Endothelial cell of umbilical vein (primary cell): ENCODE results near the gene STAG1. TPM values are rescaled to one million over a fixed set of nuclear protein-coding genes. Genes with fewer than 3 reads are reported as not detected.

Experiments used
- BruUV-seq: library from RNA; stranded (reverse); fragments of 400-500 nt; replicated peaks from 2 replicates; lab custom pipeline; 2021; lab: Mats Ljungman, UMichigan
- CTCF ChIA-PET: fragments of 300-600, 350-600 bp; sonication (Branson Sonifier 250); formaldehyde crosslinking; loops from one replicate; lab custom pipeline; 2021; ENCODE audit warnings: antibody characterized with exemption, inconsistent platforms; lab: Charles Lee
- POLR2A ChIA-PET: fragments of 300-600, 350-600 bp; sonication (Branson Sonifier 250); formaldehyde crosslinking; loops from one replicate; lab custom pipeline; 2021; ENCODE audit warnings: antibody characterized with exemption, inconsistent platforms; lab: Charles Lee
- DNase-seq: peaks from one replicate; pipeline ENCODE4 v3.0.0-alpha.2; 2011; ENCODE audit warnings: low read depth, low spot score
- FAIRE-seq: peaks from 2 replicates; lab custom pipeline; 2011; peaks lifted over from hg19 to GRCh38; lab: Jason Lieb, UNC
- H2AFZ ChIP-seq: 2 replicates; pipeline ENCODE4 v1.6.0; 2012; ENCODE audit warnings: low read depth, low read length, control low read depth, inconsistent platforms
- H3K27ac ChIP-seq: 2 replicates; pipeline ENCODE4 v1.5.1; 2011; ENCODE audit warnings: low read depth, mild to moderate bottlenecking, control low read depth, low read length, moderate library complexity; ENCODE audit not compliant: insufficient read depth
- H3K27me3 ChIP-seq, 2 experiments: 2 replicates each; pipeline versions ENCODE4 v1.6.0 to v1.6.1; 2011; ENCODE audit warnings: low read length in 2 of 2, mixed read lengths in 1 of 2; ENCODE audit not compliant: control insufficient read depth in 2 of 2, insufficient read depth in 2 of 2
- H3K36me3 ChIP-seq, 2 experiments: 2 replicates in 1 of 2; 3 replicates in 1 of 2; pipeline ENCODE4 v1.5.1; 2011; ENCODE audit warnings: low read length in 2 of 2, mild to moderate bottlenecking in 1 of 2, moderate library complexity in 1 of 2; ENCODE audit not compliant: control insufficient read depth in 2 of 2, insufficient read depth in 2 of 2; ENCODE audit errors: extremely low read depth in 1 of 2
- H3K4me1 ChIP-seq: 3 replicates; pipeline ENCODE4 v1.5.1; 2011; ENCODE audit warnings: mild to moderate bottlenecking, low read length; ENCODE audit not compliant: control insufficient read depth, insufficient read depth; ENCODE audit errors: extremely low read depth
- H3K4me2 ChIP-seq: 2 replicates; pipeline ENCODE4 v1.6.1; 2011; ENCODE audit warnings: low read length, control low read depth, mixed read lengths; ENCODE audit not compliant: insufficient read depth
- H3K4me3 ChIP-seq, 3 experiments: fragments of 200-600 bp in 1 of 3; sonication (generic), shearing (Covaris generic) in 1 of 3; replicated peaks in 1 of 3; 2 replicates each; pipeline ENCODE4 v1.5.1; 2011 to 2016; ENCODE audit warnings: control low read depth in 3 of 3, low read length in 3 of 3, mild to moderate bottlenecking in 2 of 3, inconsistent platforms in 1 of 3, low read depth in 1 of 3, moderate library complexity in 1 of 3; ENCODE audit not compliant: insufficient read depth in 1 of 3
- H3K79me2 ChIP-seq: 2 replicates; pipeline ENCODE4 v1.6.0; 2012; ENCODE audit warnings: low read length, inconsistent platforms; ENCODE audit not compliant: control insufficient read depth, insufficient read depth
- H3K9ac ChIP-seq: replicated peaks from 2 replicates; pipeline ENCODE3; 2011; ENCODE audit warnings: low read length, control low read depth; ENCODE audit not compliant: insufficient read depth; ENCODE audit errors: extremely low read depth
- H3K9me1 ChIP-seq: replicated peaks from 3 replicates; pipeline ENCODE4 v1.6.0; 2011; ENCODE audit warnings: mild to moderate bottlenecking, low read length; ENCODE audit not compliant: control insufficient read depth, insufficient read depth; ENCODE audit errors: extremely low read depth
- H3K9me3 ChIP-seq: replicated peaks from 2 replicates; pipeline ENCODE4 v1.5.1; 2012; ENCODE audit warnings: low read length, inconsistent platforms; ENCODE audit not compliant: control insufficient read depth, insufficient read depth
- H4K20me1 ChIP-seq: replicated peaks from 2 replicates; pipeline ENCODE3; 2011; ENCODE audit warnings: mild to moderate bottlenecking, low read length; ENCODE audit not compliant: control insufficient read depth, insufficient read depth; ENCODE audit errors: extremely low read depth
- CTCF ChIP-seq, 2 donors: IDR thresholded peaks; 1 replicate in 1 of 2; 2 replicates in 1 of 2; pipeline ENCODE4 v1.5.1; 2011; ENCODE audit warnings: low read length in 2 of 2, mild to moderate bottlenecking in 2 of 2, moderate library complexity in 2 of 2, control low read depth in 1 of 2, inconsistent platforms in 1 of 2, low read depth in 1 of 2; ENCODE audit not compliant: insufficient read depth in 1 of 2; ENCODE audit errors: extremely low read depth in 1 of 2
- EZH2 ChIP-seq: IDR thresholded peaks from 2 replicates; pipeline ENCODE4 v1.6.1; 2012; ENCODE audit warnings: borderline replicate concordance, low read depth, mild to moderate bottlenecking, moderate library complexity, low read length, inconsistent platforms; ENCODE audit not compliant: severe bottlenecking
- GATA2 ChIP-seq: IDR thresholded peaks from 2 replicates; pipeline ENCODE4 v1.7.0; 2011; ENCODE audit warnings: low read depth, mild to moderate bottlenecking, moderate library complexity, mixed read lengths, low read length; ENCODE audit not compliant: insufficient read length, insufficient read depth
- JUN ChIP-seq: IDR thresholded peaks from 2 replicates; pipeline ENCODE4 v1.6.1; 2011; ENCODE audit warnings: borderline replicate concordance, low read depth; ENCODE audit not compliant: insufficient read length, insufficient read depth
- MYC ChIP-seq: IDR thresholded peaks from one replicate; pipeline ENCODE4 v1.6.1; 2011; ENCODE audit warnings: mild to moderate bottlenecking, low read depth, low read length
- POLR2A ChIP-seq: IDR thresholded peaks from 2 replicates; pipeline ENCODE4 v1.6.1; 2012; ENCODE audit warnings: low read depth, mild to moderate bottlenecking, control low read depth, low read length
- dilution Hi-C: fragments of 300-500 bp; cut with MboI; formaldehyde crosslinking; loops from one replicate; pipeline ENCODE4 v1.15.0; 2019; ENCODE audit warnings: low sequenced_read_pairs; ENCODE audit not compliant: extremely low pct_ligation_motif_present
- intact Hi-C: fragments of 100-400 bp; cut with micrococcal nuclease; formaldehyde crosslinking; loops from one replicate; pipeline ENCODE4 v1.10.0; 2022
- polyA plus RNA-seq, 4 experiments: library from polyadenylated mRNA; depleted of rRNA in 3 of 4; stranded (reverse) in 3 of 4; unstranded in 1 of 4; fragments of >200 nt; gene quantifications; 2 replicates each; pipeline versions ENCODE4 v1.2.1 to v1.2.3, GENCODE V29; 2011 to 2012; ENCODE audit warnings: missing spikeins in 1 of 4
- total RNA-seq: library from RNA; stranded (reverse); gene quantifications from 2 replicates; pipeline ENCODE4 v1.2.3, GENCODE V29; 2021

Gene STAG1
- total and polyA plus RNA-seq, 2 donors (not counting 3 experiments of a cell fraction or from before 2014, with no cell fraction given) = 7.4 to 42.1 TPM

GRCh38 chr3:136749091-136749490, 3.1 kb downstream of the STAG1 start:
- Histone ChIP-seq H3K27ac (no peak overlapping the region), H3K4me2 (no peak overlapping the region), H2AFZ (no peak overlapping the region), H4K20me1 (no peaks in the 10 kb centered on the region), H3K9me1 (no peaks in the 10 kb centered on the region), H3K4me3 (no peak overlapping the region), H3K27me3 (no peaks in the 10 kb centered on the region), H3K9ac (no peak overlapping the region), H3K36me3 (no peaks in the 10 kb centered on the region), H3K9me3 (no peaks in the 10 kb centered on the region), H3K4me1 (peaks cover 26% of the 10 kb centered on the region), H3K79me2 (peaks cover 71% of the 10 kb centered on the region)
- FAIRE-seq = no peak
- intact Hi-C loops = no loop called here
- CTCF ChIA-PET = interaction anchor here (1.0 to 3.0 kb wide), 8 partner anchors 10 to 674 kb away, joined by 3 to 10 read pairs (median 3); no protein-coding TSS in a partner anchor
- dilution Hi-C loops = no loop called here
- TF ChIP-seq JUN = no peak
- no peak for TF ChIP-seq MYC
- no peak for TF ChIP-seq CTCF (IDR thresholded peaks at IDR 0.05; ENCODE audit: extremely low read depth in 1 of 2, insufficient read depth in 1 of 2, low read depth in 1 of 2, low read length in 2 of 2)
- TF ChIP-seq POLR2A = no peak
- no peak for TF ChIP-seq EZH2
- TF ChIP-seq GATA2 = no peak
- no TSS peak for BruUV-seq
- POLR2A ChIA-PET = no interaction called here
- no peak for DNase-seq
